ENCODE results near the gene RAVER1.

The RAVER1 gene

DNA sequence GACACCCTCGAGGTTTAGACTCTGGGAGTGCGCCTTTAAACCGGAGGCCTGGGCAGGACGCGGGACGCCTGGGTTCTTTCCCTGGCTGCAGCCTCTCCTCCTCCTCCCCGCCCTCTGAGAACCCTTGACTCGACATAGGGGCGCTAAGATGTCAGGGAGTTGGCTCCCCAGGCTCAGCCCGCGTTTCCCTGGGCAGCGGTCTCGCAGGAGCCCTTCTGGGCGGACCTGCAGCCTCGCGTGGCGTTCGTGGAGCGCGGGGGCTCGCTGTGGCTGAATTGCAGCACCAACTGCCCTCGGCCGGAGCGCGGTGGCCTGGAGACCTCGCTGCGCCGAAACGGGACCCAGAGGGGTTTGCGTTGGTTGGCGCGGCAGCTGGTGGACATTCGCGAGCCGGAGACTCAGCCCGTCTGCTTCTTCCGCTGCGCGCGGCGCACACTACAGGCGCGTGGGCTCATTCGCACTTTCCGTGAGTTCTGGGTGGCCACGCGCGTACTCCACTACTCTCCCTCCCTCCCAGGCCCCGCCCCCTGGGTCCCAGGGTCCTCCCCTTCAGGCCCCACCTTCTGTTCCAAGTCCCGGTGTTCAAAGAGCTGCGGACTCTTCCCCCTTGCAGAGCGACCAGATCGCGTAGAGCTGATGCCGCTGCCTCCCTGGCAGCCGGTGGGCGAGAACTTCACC is 42.3 kb downstream of the RAVER1 start:
- Histone ChIP-seq H3K36me3 (ENCODE audit: control insufficient read depth in 1 of 2, insufficient read depth in 2 of 2, low read length in 2 of 2) (no peaks in the 10 kb centered on the region), H3K23ac (ENCODE audit: low read length) (no peak overlapping the region), H3K18ac (ENCODE audit: low read length) (no peak overlapping the region), H3K14ac (ENCODE audit: low read length) (no peak overlapping the region), H2BK5ac (ENCODE audit: low read depth, low read length, poor library complexity) (no peak overlapping the region), H3K27ac (ENCODE audit: low read depth, low read length) (no peak overlapping the region), H3K4me1 (ENCODE audit: control insufficient read depth in 1 of 2, insufficient read depth in 2 of 2, low read length in 2 of 2) (peaks cover 17 to 34% of the 10 kb centered on the region in 2 experiments), H3K4me3 (ENCODE audit: low read depth, low read length) (no peak overlapping the region), H3K4ac (ENCODE audit: low read depth, low read length) (no peak overlapping the region), H3K4me2 (ENCODE audit: low read length) (peak overlapping the region; percentile 53), H3K9ac (ENCODE audit: low read length) (no peak overlapping the region), H2AK5ac (ENCODE audit: low read length) (no peak overlapping the region), H3K79me2 (ENCODE audit: control insufficient read depth, insufficient read depth, low read length, poor library complexity) (no peaks in the 10 kb centered on the region), H2BK120ac (ENCODE audit: insufficient read depth, low read length, poor library complexity) (no peak overlapping the region), H2AFZ (ENCODE audit: insufficient read depth, low read length, poor library complexity) (no peak overlapping the region), H3K79me1 (ENCODE audit: low read length) (no peaks in the 10 kb centered on the region), H2BK12ac (ENCODE audit: low read length) (no peak overlapping the region), H3K27me3 (ENCODE audit: insufficient read depth, low read length) (peaks cover 92% of the 10 kb centered on the region), H4K91ac (ENCODE audit: low read depth, low read length) (no peak overlapping the region), H4K12ac (ENCODE audit: low read depth, low read length) (no peak overlapping the region), H3K9me3 (ENCODE audit: insufficient read depth, low read depth, low read length) (peaks cover 52% of the 10 kb centered on the region), H4K8ac (ENCODE audit: low read depth, low read length) (no peak overlapping the region)
- whole genome bisulfite sequencing (ENCODE audit: extremely low coverage, insufficient coverage, insufficient read length): no CpG with 5 or more reads among the region's 57 CpGs
- peak in 1 of 2 donors; percentile 51 for DNase-seq

- DNase-seq: no peak
- WGBS (ENCODE audit: extremely low coverage, insufficient coverage, insufficient read length): no CpG with 5 or more reads among the region's 30 CpGs
- no peak overlapping the region for H3K18ac ChIP-seq (ENCODE audit: low read length)
Measured at GRCh38 chr19:10290357-10290875, 42.9 kb downstream of the RAVER1 start.

DNA sequence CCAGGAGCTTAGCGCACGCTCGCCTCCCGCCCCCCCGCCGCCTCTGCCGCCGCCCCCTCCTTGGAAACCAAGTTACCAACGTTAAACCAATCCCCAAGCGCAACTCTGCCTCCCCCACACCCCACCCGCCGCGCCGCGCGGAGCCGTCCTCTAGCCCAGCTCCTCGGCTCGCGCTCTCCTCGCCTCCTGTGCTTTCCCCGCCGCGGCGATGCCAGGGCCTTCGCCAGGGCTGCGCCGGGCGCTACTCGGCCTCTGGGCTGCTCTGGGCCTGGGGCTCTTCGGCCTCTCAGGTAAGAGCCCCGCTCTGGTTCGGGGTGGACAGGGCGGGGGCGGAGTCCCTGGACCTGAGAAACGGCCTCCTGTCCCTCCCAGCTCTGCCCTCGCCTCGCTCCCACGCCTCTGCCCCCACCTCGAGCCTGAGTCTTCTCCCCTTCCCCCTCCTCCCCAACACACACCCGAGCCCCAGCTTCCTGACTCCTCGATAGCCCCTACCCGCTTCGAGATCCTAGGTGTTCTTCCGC is 43.4 kb downstream of the RAVER1 start, which contains the start of gene ICAM5:
TSS of gene ICAM5 (plus strand) at position 117 of the 521 bp plus-strand sequence. CDS start at position 209, 92 bp downstream.
- H3K27me3 ChIP-seq (ENCODE audit: insufficient read depth, low read length): peaks cover 81% of the 10 kb centered on the region
- peaks cover 43% of the 10 kb centered on the region for H3K9me3 ChIP-seq (ENCODE audit: insufficient read depth, low read depth, low read length)
- no peak within 1 kb of the TSS for H2AK5ac ChIP-seq (ENCODE audit: low read length)
- peaks cover 17 to 24% of the 10 kb centered on the region in 2 experiments for H3K4me1 ChIP-seq (ENCODE audit: control insufficient read depth in 1 of 2, insufficient read depth in 2 of 2, low read length in 2 of 2)
- peak within 1 kb of the TSS; percentile 46 for H3K4me2 ChIP-seq (ENCODE audit: low read length)
- H4K12ac ChIP-seq (ENCODE audit: low read depth, low read length): no peak within 1 kb of the TSS
- DNase-seq: peak in 1 of 2 donors; percentile 26
- H3K4me3 ChIP-seq (ENCODE audit: low read depth, low read length): no peak within 1 kb of the TSS
- H2AFZ ChIP-seq (ENCODE audit: insufficient read depth, low read length, poor library complexity): peak within 1 kb of the TSS; percentile 27
- peaks cover 0 to 2% of the 10 kb centered on the region in 2 experiments for H3K36me3 ChIP-seq (ENCODE audit: control insufficient read depth in 1 of 2, insufficient read depth in 2 of 2, low read length in 2 of 2)
- no peak within 1 kb of the TSS for H2BK120ac ChIP-seq (ENCODE audit: insufficient read depth, low read length, poor library complexity)
- H3K79me2 ChIP-seq (ENCODE audit: control insufficient read depth, insufficient read depth, low read length, poor library complexity): no peaks in the 10 kb centered on the region
- no CpG with 5 or more reads among the region's 45 CpGs for WGBS (ENCODE audit: extremely low coverage, insufficient coverage, insufficient read length)
- no peak within 1 kb of the TSS for H3K18ac ChIP-seq (ENCODE audit: low read length)
- H3K9ac ChIP-seq (ENCODE audit: low read length): no peak within 1 kb of the TSS
- no peak within 1 kb of the TSS for H3K14ac ChIP-seq (ENCODE audit: low read length)
- no peak within 1 kb of the TSS for H3K27ac ChIP-seq (ENCODE audit: low read depth, low read length)
- H4K8ac ChIP-seq (ENCODE audit: low read depth, low read length): no peak within 1 kb of the TSS
- no peak within 1 kb of the TSS for H3K23ac ChIP-seq (ENCODE audit: low read length)
- no peaks in the 10 kb centered on the region for H3K79me1 ChIP-seq (ENCODE audit: low read length)
- no peak within 1 kb of the TSS for H3K4ac ChIP-seq (ENCODE audit: low read depth, low read length)
- H2BK5ac ChIP-seq (ENCODE audit: low read depth, low read length, poor library complexity): no peak within 1 kb of the TSS
- no peak within 1 kb of the TSS for H2BK12ac ChIP-seq (ENCODE audit: low read length)
- no peak within 1 kb of the TSS for H4K91ac ChIP-seq (ENCODE audit: low read depth, low read length)

More at GRCh38 chr19:10290357-10290875, 42.9 kb downstream of the RAVER1 start:
- Histone ChIP-seq H3K9me3 (ENCODE audit: insufficient read depth, low read depth, low read length) (peaks cover 47% of the 10 kb centered on the region), H4K8ac (ENCODE audit: low read depth, low read length) (no peak overlapping the region), H3K79me1 (ENCODE audit: low read length) (no peaks in the 10 kb centered on the region), H4K12ac (ENCODE audit: low read depth, low read length) (no peak overlapping the region), H3K27ac (ENCODE audit: low read depth, low read length) (no peak overlapping the region), H3K4ac (ENCODE audit: low read depth, low read length) (no peak overlapping the region), H2BK120ac (ENCODE audit: insufficient read depth, low read length, poor library complexity) (no peak overlapping the region), H3K4me1 (ENCODE audit: control insufficient read depth in 1 of 2, insufficient read depth in 2 of 2, low read length in 2 of 2) (peaks cover 17 to 28% of the 10 kb centered on the region in 2 experiments), H3K4me2 (ENCODE audit: low read length) (no peak overlapping the region), H2AK5ac (ENCODE audit: low read length) (no peak overlapping the region), H2AFZ (ENCODE audit: insufficient read depth, low read length, poor library complexity) (no peak overlapping the region), H4K91ac (ENCODE audit: low read depth, low read length) (no peak overlapping the region), H3K36me3 (ENCODE audit: control insufficient read depth in 1 of 2, insufficient read depth in 2 of 2, low read length in 2 of 2) (no peaks in the 10 kb centered on the region), H3K4me3 (ENCODE audit: low read depth, low read length) (no peak overlapping the region), H2BK5ac (ENCODE audit: low read depth, low read length, poor library complexity) (no peak overlapping the region), H3K14ac (ENCODE audit: low read length) (no peak overlapping the region), H2BK12ac (ENCODE audit: low read length) (no peak overlapping the region), H3K79me2 (ENCODE audit: control insufficient read depth, insufficient read depth, low read length, poor library complexity) (no peaks in the 10 kb centered on the region), H3K23ac (ENCODE audit: low read length) (no peak overlapping the region), H3K27me3 (ENCODE audit: insufficient read depth, low read length) (peaks cover 86% of the 10 kb centered on the region), H3K9ac (ENCODE audit: low read length) (no peak overlapping the region)

- Histone ChIP-seq H3K27ac (ENCODE audit: low read depth, low read length) (no peak overlapping the region), H3K23ac (ENCODE audit: low read length) (no peak overlapping the region), H3K27me3 (ENCODE audit: insufficient read depth, low read length) (peaks cover 75% of the 10 kb centered on the region), H3K79me2 (ENCODE audit: control insufficient read depth, insufficient read depth, low read length, poor library complexity) (no peaks in the 10 kb centered on the region), H2BK5ac (ENCODE audit: low read depth, low read length, poor library complexity) (no peak overlapping the region), H3K14ac (ENCODE audit: low read length) (no peak overlapping the region), H3K9me3 (ENCODE audit: insufficient read depth, low read depth, low read length) (peaks cover 40% of the 10 kb centered on the region), H2AFZ (ENCODE audit: insufficient read depth, low read length, poor library complexity) (peak overlapping the region; percentile 27), H3K9ac (ENCODE audit: low read length) (no peak overlapping the region), H3K36me3 (ENCODE audit: control insufficient read depth in 1 of 2, insufficient read depth in 2 of 2, low read length in 2 of 2) (peaks cover 0 to 2% of the 10 kb centered on the region in 2 experiments), H3K4me3 (ENCODE audit: low read depth, low read length) (no peak overlapping the region), H4K91ac (ENCODE audit: low read depth, low read length) (no peak overlapping the region), H3K18ac (ENCODE audit: low read length) (no peak overlapping the region), H4K12ac (ENCODE audit: low read depth, low read length) (no peak overlapping the region), H3K79me1 (ENCODE audit: low read length) (no peaks in the 10 kb centered on the region), H3K4ac (ENCODE audit: low read depth, low read length) (no peak overlapping the region), H2AK5ac (ENCODE audit: low read length) (no peak overlapping the region), H2BK120ac (ENCODE audit: insufficient read depth, low read length, poor library complexity) (no peak overlapping the region), H3K4me2 (ENCODE audit: low read length) (peak overlapping the region; percentile 46), H4K8ac (ENCODE audit: low read depth, low read length) (no peak overlapping the region), H2BK12ac (ENCODE audit: low read length) (no peak overlapping the region), H3K4me1 (ENCODE audit: control insufficient read depth in 1 of 2, insufficient read depth in 2 of 2, low read length in 2 of 2) (peaks cover 17 to 24% of the 10 kb centered on the region in 2 experiments)
- no CpG with 5 or more reads among the region's 50 CpGs for WGBS (ENCODE audit: extremely low coverage, insufficient coverage, insufficient read length)
- peak in 1 of 2 donors; percentile 60 for DNase-seq
Measured at GRCh38 chr19:10289167-10289835, 44.0 kb downstream of the RAVER1 start.

Data from trophoblast cell (in vitro differentiated cells and primary cell).